ENCODE results near the gene TSPAN1. TPM values are rescaled to one million over a fixed set of nuclear protein-coding genes. Genes with fewer than 3 reads are reported as not detected.
A peak's percentile ranks its signal among the peaks of the same experiment; 100 is the strongest.

TSPAN1 gene
- total and polyA plus RNA-seq, 2 of the 13 experiments (the other 11 are each of a cell fraction or from before 2014, with no cell fraction given): 1.7 to 2.9 TPM

GRCh38 chr1:46203738-46204405 is 29.0 kb downstream of the TSPAN1 start:
- H3K4me3 ChIP-seq (replicated peaks in 1 of 3; ENCODE audit: insufficient read depth in 1 of 3, low read depth in 2 of 3, low read length in 3 of 3): peak overlapping the region; percentile 36 to 71 (median 37); a peak in 3 of 6 replicates
- H3K36me3 ChIP-seq (replicated peaks in 1 of 2; ENCODE audit: control insufficient read depth in 1 of 2, insufficient read depth in 2 of 2, low read length in 2 of 2): no peaks in the 10 kb centered on the region
- ATAC-seq (peak; percentile 25), DNase-seq (ENCODE audit: low spot score) (no peak), FAIRE-seq (no peak)
- no peak overlapping the region for H3K9ac ChIP-seq (ENCODE audit: insufficient read depth, low read depth, low read length)
- WGBS (ENCODE audit: low lambda C conversion rate): 63% methylated on average over 13 of the region's 14 CpGs
- ChIA-PET POLR2A (no interaction called here), CTCF (ENCODE audit: low intra/inter-chr PET ratio, low total read pairs) (no interaction called here)
- no peak overlapping the region for H2AFZ ChIP-seq (ENCODE audit: low read length)
- H3K79me2 ChIP-seq (ENCODE audit: insufficient read depth, low read length): no peaks in the 10 kb centered on the region
- 0 out of 5 replicates have a peak, but pooled peaks cover 0 to 6% of the 10 kb centered on the region in 2 experiments for H3K27me3 ChIP-seq (ENCODE audit: control insufficient read depth in 1 of 2, insufficient read depth in 2 of 2, low read length in 2 of 2)
- peaks cover 14% of the 10 kb centered on the region for H3K4me1 ChIP-seq (ENCODE audit: insufficient read depth, low read length)
- no TSS peak for BruUV-seq (replicated peaks)
- peak overlapping the region; percentile 69 for H3K4me2 ChIP-seq (ENCODE audit: low read depth, low read length)
- in situ Hi-C loops (cut with HindIII; ENCODE audit: extremely low pct_ligation_motif_present, low pct_unique_long_range_greater_than_20kb) (no loop called here), intact Hi-C loops (cut with micrococcal nuclease; ENCODE audit: unreplicated experiment) (no loop called here)
- H3K9me3 ChIP-seq (ENCODE audit: low read length): no peaks in the 10 kb centered on the region
- no peak overlapping the region for H3K27ac ChIP-seq (ENCODE audit: extremely low read length, insufficient read depth, low read length)
- TF ChIP-seq MTA3 (CRISPR knock-in tag; IDR thresholded peaks at IDR 0.05) (no peak), PPARG (CRISPR knock-in tag; conservative IDR thresholded peaks at IDR 0.05) (no peak), STAG1 (CRISPR knock-in tag; IDR thresholded peaks at IDR 0.05) (no peak), ZNF788 (CRISPR knock-in tag; IDR thresholded peaks at IDR 0.05; ENCODE audit: borderline replicate concordance) (no peak)
- TF ChIP-seq, protein P1, sequence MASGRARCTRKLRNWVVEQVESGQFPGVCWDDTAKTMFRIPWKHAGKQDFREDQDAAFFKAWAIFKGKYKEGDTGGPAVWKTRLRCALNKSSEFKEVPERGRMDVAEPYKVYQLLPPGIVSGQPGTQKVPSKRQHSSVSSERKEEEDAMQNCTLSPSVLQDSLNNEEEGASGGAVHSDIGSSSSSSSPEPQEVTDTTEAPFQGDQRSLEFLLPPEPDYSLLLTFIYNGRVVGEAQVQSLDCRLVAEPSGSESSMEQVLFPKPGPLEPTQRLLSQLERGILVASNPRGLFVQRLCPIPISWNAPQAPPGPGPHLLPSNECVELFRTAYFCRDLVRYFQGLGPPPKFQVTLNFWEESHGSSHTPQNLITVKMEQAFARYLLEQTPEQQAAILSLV (CRISPR knock-in tag; IDR thresholded peaks at IDR 0.05; ENCODE audit: borderline replicate concordance): no peak
- H4K20me1 ChIP-seq (ENCODE audit: insufficient read depth, low read length): no peaks in the 10 kb centered on the region

GRCh38 chr1:46204406-46204742 is 29.5 kb downstream of the TSPAN1 start:
- POLR2A ChIA-PET: no interaction called here
- H3K4me3 ChIP-seq (replicated peaks in 1 of 3; ENCODE audit: insufficient read depth in 1 of 3, low read depth in 2 of 3, low read length in 3 of 3): no peak overlapping the region
- 66% methylated on average over 5 of the region's 5 CpGs for WGBS (ENCODE audit: low lambda C conversion rate)
- no peak; the same call in 2 of the 3 replicates for ATAC-seq
- BruUV-seq (replicated peaks): no TSS peak
- 0 out of 5 replicates have a peak, but pooled peaks cover 0 to 6% of the 10 kb centered on the region in 2 experiments for H3K27me3 ChIP-seq (ENCODE audit: control insufficient read depth in 1 of 2, insufficient read depth in 2 of 2, low read length in 2 of 2)
- no peaks in the 10 kb centered on the region for H3K9me3 ChIP-seq (ENCODE audit: low read length)
- no peak for DNase-seq (ENCODE audit: low spot score)
- intact Hi-C loops (cut with micrococcal nuclease; ENCODE audit: unreplicated experiment) (no loop called here), in situ Hi-C loops (cut with HindIII; ENCODE audit: extremely low pct_ligation_motif_present, low pct_unique_long_range_greater_than_20kb) (no loop called here)
- FAIRE-seq: no peak
- H3K36me3 ChIP-seq (replicated peaks in 1 of 2; ENCODE audit: control insufficient read depth in 1 of 2, insufficient read depth in 2 of 2, low read length in 2 of 2): no peaks in the 10 kb centered on the region
- H3K27ac ChIP-seq (ENCODE audit: extremely low read length, insufficient read depth, low read length): no peak overlapping the region
- CTCF ChIA-PET (ENCODE audit: low intra/inter-chr PET ratio, low total read pairs): no interaction called here
- H3K79me2 ChIP-seq (ENCODE audit: insufficient read depth, low read length): no peaks in the 10 kb centered on the region
- 0 out of 2 replicates have a peak overlapping the region, but pooled peaks have one; percentile 10 for H3K4me2 ChIP-seq (ENCODE audit: low read depth, low read length)
- peaks cover 9% of the 10 kb centered on the region for H3K4me1 ChIP-seq (ENCODE audit: insufficient read depth, low read length)
- no peak overlapping the region for H2AFZ ChIP-seq (ENCODE audit: low read length)
- H3K9ac ChIP-seq (ENCODE audit: insufficient read depth, low read depth, low read length): no peak overlapping the region
- H4K20me1 ChIP-seq (ENCODE audit: insufficient read depth, low read length): no peaks in the 10 kb centered on the region
- TF ChIP-seq ZNF326 (CRISPR knock-in tag; IDR thresholded peaks at IDR 0.05; ENCODE audit: borderline replicate concordance) (no peak), ZFP37 (CRISPR knock-in tag; IDR thresholded peaks at IDR 0.05; ENCODE audit: borderline replicate concordance) (no peak), SMAD9 (CRISPR knock-in tag; IDR thresholded peaks at IDR 0.05) (no peak), SIN3B (IDR thresholded peaks at IDR 0.05; ENCODE audit: low read length) (no peak), ZNF143 (CRISPR knock-in tag; IDR thresholded peaks at IDR 0.05) (no peak), KDM3A (CRISPR knock-in tag; IDR thresholded peaks at IDR 0.05; ENCODE audit: low read depth) (no peak), JDP2 (CRISPR knock-in tag; IDR thresholded peaks at IDR 0.05; ENCODE audit: borderline replicate concordance) (no peak), EED (CRISPR knock-in tag; IDR thresholded peaks at IDR 0.05) (no peak)
- TF ChIP-seq, protein P2, sequence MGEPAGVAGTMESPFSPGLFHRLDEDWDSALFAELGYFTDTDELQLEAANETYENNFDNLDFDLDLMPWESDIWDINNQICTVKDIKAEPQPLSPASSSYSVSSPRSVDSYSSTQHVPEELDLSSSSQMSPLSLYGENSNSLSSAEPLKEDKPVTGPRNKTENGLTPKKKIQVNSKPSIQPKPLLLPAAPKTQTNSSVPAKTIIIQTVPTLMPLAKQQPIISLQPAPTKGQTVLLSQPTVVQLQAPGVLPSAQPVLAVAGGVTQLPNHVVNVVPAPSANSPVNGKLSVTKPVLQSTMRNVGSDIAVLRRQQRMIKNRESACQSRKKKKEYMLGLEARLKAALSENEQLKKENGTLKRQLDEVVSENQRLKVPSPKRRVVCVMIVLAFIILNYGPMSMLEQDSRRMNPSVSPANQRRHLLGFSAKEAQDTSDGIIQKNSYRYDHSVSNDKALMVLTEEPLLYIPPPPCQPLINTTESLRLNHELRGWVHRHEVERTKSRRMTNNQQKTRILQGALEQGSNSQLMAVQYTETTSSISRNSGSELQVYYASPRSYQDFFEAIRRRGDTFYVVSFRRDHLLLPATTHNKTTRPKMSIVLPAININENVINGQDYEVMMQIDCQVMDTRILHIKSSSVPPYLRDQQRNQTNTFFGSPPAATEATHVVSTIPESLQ (CRISPR knock-in tag; conservative IDR thresholded peaks at IDR 0.05): no peak
- TF ChIP-seq, protein P3, sequence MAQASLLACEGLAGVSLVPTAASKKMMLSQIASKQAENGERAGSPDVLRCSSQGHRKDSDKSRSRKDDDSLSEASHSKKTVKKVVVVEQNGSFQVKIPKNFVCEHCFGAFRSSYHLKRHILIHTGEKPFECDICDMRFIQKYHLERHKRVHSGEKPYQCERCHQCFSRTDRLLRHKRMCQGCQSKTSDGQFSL (CRISPR knock-in tag; IDR thresholded peaks at IDR 0.05): no peak
- TF ChIP-seq, protein P4, sequence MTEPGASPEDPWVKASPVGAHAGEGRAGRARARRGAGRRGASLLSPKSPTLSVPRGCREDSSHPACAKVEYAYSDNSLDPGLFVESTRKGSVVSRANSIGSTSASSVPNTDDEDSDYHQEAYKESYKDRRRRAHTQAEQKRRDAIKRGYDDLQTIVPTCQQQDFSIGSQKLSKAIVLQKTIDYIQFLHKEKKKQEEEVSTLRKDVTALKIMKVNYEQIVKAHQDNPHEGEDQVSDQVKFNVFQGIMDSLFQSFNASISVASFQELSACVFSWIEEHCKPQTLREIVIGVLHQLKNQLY (CRISPR knock-in tag; IDR thresholded peaks at IDR 0.05): no peak

Measured in HepG2 (cell line).